GM21619 (cell line): ENCODE data around the gene ZDHHC19.
"Not testable (repeated sequence)": the region's sequence is repeated elsewhere in the genome, so short reads cannot be mapped to it uniquely, and the experiment has no call there.

Source experiments
- ATAC-seq: cut with Tn5 transposase; IDR thresholded peaks from one replicate; pipeline ENCODE4 v1.9.1; 2021; ENCODE audit not compliant: unreplicated experiment

ZDHHC19 gene

DNA sequence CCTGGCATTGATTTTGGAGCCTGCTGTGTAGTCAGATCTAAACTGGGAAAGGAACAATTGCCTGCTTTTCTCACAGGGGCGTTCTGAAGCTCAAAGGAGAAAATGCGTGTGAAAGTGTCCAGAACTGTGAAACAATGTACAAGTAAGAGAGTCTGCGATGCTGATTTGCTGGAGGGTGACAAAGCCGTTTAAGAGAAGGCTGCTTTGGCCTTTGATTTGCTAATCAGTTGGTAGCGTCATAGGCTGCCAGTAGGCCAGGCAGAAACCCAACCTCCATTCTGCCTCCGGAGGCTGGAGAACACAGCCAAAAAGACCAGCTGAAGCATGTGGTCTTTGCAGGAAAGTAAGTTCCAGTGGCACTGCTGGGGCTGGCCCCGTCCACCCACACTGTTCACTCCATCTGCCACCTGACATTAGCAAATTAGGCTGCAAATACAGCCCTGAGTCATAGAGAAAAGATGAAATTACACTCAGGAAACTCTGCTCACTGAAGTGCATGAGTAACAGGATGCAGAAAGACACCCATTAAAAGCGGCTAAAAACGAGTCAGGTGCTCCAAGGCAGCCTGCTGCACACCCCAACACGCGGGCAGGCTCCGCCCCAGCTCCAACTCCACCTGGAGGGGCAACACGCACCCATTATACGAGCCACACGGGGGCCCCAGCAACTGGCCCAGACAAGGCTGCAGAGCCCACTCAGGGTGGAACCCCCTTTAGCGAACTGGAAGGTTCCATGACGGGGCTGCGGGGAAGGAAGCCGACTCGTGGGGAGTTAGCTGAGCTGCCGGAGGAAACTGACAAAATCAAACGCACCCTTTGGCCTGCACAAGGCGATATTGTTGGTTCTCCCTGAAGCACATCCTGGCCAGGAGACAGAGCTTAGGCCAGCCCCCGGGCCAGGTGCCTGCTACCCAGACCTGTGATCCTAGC, 31.6 kb downstream of the ZDHHC19 start:
- ATAC-seq = peak; percentile 71

DNA sequence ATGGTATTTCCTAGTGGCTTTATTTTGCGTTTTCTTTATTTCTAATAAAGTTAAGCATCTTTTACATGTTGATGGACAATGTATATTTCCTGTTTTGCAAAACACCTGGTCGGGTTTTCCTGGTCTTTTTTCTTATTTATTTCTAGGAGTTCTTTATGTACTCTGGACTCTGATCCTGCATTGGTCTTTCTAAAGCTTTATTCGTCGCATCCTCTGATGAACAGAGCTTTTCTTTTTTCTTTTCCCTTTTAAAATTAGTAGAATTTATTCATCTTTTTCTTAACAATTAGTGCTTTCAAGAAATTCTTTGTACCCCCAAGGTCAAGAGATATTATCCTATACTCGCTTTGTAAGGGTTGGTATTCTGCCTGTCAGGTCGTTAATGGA, 32.2 kb downstream of the ZDHHC19 start:
- no peak for ATAC-seq

DNA sequence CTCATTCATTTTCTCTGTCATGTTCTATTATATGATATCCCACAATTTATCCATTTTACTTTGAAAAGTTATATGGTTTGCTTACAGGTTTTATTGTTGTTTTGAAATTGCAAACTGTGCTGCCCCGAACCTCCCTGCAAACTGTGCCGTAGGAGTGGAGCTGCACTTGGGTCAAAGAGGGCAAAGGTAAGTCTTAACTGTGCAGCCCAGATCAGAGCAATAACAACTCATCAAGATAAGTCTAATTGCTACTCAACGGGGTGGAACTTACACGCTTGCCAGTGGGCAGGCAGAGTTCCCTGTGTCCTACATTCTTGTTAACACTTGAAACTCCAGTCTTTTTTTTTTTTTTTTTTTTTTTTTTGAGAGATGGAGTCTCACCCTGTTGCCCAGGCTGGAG, 33.2 kb downstream of the ZDHHC19 start:
- no peak for ATAC-seq

DNA sequence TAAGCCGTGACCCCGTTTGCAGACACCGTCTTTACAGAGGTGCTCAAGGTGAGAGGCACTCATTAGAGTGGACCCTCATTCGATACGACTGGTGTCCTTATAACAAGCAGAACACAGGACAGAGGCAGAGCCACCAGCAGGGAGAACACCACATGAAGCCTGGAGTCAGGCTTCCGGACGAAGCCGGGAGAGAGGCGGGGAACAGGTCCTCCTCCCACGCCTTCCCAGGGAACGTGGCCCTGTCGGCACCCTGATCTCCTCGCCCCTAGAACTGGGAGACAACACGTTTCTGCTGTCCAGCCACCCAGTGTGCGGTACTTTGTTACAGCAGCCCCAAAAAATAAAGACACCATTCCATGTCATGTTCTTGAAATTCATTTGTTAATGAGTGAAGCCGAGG, 33.6 kb downstream of the ZDHHC19 start:
- ATAC-seq = no peak

DNA sequence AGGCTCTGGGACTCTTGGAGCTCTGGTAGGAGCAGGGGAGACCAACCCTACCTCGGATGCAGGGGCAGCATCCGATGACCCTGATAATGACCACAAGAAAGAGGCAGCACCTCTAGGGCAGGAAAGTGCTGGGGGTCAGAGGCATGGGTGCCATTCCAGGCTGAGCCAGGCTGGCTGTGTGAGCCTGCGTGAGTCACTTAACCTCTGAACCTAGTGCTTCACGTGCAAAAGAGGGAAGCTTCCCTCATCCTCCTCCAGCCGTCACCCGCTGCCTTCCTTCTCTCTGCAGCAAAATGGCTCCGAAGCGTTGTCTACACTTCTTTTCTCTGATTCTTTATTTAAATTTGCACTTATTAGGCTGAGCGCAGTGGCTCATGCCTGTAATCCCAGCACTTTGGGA, 35.5 kb downstream of the ZDHHC19 start:
- no peak for ATAC-seq

DNA sequence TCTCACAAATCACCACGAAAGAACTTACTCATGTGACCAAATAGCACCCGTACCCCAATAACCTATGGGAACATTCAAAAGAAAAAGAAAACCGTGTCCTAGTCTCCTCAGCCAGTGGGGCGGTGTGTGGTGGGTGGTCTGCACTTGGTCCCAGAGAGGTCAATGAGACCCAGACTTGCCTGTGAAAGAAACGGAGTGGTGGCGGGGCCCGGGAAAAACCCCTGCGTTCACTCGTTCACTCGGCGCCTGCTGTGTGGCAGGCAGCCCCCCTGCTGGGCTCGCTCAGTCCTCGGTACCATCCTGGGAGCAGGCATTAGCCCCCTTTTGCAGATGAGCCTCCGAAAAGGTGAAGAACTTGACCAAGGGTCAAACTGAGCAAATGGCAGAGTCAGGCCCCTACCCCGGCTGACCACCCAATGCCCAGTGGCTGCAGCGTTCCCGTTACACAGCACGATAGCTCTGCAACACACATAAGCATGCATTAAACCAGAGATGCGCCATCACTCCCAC, 36.0 kb downstream of the ZDHHC19 start:
- ATAC-seq = no peak

DNA sequence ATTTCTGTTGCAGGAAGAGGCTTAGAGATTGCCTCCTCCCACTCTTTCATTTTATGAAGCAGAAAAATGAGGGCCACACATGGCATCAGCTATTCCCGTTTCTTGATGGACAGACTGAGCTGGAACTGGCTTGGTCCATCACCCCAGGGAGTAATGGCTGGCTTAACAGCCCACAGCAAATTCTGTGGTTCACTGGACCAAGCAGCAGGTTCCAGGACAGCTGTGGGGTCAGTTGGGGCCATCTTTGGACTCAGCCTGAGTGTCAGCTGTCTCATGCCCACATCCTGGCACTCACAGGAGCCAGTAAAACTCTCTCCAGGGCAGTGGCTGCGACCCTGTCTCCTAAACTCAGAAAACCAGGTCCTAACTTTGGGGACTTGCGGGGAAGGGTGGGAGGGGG, 36.5 kb downstream of the ZDHHC19 start:
- no peak for ATAC-seq

DNA sequence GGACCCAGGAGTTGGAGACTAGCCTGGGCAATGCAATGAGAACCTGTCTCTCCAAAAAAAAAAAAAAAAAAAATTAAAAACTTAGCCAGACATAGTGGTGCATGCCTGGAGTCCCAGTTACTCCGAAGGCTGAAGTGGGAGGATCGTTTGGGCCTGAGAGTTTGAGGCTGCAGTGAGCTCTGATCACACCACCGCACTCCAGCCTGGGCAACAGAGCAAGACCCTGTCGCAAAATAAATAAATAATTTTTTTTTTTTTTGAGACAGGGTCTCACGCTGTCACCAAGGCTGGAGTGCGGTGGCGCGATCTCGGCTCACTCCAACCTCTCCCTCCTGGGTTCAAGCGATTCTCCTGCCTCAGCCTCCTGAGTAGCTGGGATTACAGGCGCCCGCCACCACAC, 40.9 kb downstream of the ZDHHC19 start:
- not testable (repeated sequence) for ATAC-seq

DNA sequence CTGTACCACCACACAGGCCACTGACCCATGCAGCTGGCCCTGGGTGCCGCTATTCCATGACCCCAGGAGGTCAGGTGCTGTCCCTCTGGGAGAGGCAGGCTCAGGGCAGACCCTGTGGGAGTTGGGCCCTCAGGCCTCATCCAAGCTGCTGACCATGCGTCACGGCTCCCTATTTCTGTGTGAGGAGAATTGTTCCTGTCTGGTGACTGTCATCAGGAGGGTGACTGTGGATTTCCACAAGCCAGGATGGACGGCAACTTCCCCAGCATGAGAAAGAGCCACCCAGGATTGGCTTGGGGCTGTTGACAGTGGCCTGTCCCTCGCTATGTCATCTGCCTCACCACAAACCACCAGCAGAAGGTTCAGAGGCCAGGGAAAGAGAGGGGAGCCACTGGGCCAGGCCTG, 41.4 kb downstream of the ZDHHC19 start:
- ATAC-seq = no peak

DNA sequence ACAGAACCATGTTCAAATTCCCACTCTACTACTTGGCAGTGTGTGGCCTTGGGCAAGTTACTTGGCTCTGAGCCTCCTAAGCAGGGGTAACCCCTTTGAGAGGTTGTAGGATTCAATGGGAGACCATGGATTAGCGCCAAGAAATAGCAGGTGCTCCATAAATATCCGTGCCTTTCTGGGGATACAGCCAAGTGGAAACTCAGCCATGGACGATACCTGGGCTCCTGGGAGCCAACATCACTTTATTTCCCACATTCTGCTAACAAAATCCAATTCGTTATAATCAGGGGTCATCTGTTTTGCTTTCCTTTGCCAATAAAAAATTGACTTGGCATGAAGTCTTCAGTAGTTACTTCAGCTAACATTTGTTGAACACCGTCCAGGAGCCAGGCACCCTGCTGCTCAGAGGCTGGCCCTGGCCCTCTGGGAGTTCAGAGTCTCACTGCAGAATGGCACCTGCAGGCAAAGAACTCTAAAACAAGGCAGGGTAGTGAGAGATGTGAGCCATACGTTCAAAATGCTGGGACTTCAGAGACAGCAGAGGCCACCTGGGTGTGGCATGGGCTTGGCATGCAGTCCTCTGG, 42.3 kb downstream of the ZDHHC19 start:
- no peak for ATAC-seq

DNA sequence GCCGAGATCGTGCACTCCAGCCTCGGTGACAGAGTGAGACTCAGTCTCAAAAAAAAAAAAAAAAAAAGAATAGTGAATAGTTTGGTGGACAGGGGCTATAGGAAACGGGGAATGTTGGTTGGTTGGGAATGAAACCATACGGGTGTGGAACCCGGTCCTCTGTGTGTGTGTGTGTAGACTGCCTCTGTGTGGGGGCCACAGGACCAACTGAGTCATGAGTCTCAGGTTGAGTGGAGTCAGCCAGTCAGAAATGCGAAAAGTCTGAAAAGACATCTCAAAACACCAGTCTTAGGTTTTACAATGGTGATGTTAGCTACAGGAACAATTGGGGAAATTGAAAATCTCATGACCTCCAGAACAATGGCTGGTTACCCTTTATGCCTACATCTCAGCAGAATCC, 44.5 kb downstream of the ZDHHC19 start:
- no peak for ATAC-seq

DNA sequence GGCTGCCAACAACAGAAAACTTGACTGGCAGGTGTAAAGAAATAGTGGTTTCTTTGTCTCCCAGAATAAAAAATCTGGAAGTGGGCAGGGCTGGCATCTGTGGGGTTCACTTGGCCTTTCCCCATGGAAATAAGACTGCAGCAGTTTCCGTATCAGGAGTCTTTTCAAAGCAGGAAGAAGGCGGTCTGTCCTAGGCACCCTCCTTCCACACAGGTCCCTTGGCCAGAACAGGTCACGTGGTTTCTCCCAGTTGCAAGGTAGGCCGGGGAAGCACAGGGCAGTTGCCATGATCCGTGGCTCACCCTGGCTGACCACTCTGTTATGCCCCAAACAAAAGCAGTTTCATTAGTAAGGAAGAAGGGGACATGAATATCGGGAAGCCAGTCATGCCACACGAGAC, 45.4 kb downstream of the ZDHHC19 start:
- ATAC-seq = no peak

DNA sequence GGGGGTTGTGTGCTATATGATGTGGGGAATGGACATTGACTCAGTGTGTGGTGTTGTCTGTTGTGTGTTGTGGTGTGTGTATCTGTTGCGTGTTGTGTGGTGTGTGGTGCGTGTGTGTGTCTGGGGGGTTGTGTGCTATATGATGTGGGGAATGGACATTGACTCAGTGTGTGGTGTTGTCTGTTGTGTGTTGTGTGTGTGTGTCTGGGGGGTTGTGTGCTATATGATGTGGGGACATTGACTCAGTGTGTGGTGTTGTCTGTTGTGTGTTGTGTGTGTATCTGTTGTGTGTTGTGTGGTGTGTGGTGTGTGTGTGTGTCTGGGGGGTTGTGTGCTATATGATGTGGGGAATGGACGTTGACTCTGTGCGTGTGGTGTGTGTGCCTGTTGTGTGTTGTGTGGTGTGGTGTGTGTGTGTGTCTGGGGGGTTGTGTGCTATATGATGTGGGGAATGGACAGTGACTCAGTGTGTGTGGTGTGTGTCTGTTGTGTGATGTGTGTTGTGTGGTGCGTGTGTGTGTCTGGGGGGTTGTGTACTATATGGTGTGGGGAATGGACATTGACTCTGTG, 46.1 kb downstream of the ZDHHC19 start:
- ATAC-seq = not testable (repeated sequence)

DNA sequence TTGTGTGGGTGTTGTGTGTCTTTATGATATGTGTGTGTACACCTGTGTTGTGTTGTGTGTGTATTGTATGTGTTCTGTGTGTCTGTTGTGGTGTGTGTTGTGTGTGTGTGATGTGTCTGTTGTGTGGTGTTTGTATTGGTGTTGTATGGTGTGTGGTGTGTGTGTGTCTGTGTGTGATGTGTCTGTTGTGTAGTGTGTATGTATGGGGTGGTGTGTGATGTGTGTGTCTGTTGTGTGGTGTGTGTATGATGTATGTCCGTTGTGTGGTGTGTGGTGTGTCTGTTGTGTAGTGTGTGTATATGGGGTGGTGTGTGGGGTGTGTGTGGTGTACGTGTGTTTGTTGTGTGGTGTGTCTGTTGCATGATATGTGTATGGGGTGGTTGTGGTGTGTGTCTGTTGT, 46.6 kb downstream of the ZDHHC19 start:
- ATAC-seq = no peak

DNA sequence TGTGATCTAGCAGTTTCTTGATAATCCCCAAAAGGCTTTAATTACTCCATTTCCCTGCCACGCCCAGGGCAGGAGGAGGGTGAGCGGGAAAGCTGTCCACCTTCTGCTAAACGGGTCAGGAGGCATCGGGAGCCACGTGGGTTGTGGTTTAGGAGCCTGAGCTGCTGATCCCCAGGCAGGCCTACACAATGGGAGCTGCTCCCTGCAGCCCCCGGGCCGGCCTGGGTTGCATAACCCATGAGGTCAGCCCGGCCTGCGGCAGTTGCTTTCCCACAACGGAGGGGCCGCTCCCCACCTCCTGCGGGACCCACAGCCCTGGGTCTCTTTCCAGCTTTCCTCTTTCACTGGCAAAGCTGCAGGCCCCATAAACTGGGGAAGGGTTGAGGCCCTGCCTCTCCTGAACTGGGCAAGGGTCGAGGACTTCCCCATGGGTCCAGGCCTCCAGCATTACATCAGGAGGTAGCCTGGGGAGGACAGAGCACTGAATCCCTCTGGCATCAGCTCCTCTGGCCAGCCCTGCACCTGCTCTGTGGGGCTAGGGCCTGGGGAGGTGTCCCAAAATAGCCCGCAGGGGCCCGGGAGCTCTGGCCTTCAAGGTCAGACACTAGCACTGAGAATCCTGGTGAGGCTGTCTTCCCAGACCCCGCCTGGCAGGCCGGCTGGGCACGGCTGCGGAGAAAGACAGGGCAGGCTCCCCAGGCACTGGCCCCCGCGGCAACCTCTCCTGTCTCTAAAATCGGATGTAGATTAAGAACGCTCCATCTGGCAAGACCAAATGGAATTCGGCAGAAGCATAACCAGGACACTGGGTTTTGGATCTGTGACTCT, 47.3 kb downstream of the ZDHHC19 start:
- ATAC-seq = no peak

DNA sequence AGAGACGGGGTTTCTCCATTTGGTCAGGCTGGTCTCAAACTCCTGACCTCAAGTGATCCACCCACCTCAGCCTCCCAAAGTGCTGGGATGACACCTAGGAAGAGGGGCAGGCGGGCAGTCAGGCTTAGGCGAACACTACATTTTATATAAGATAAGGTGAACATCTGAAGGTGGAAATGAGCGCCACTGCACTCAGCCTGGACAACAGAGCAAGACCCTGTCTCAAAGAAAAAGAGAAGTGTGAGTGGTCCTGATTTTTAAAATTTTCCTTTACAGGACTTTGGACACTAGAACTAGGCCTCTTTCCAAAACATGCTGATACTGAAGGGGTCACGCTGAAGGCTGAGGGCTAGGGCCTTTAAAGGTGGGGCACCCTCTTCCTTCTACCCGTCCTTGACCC, 48.0 kb downstream of the ZDHHC19 start:
- ATAC-seq = no peak

DNA sequence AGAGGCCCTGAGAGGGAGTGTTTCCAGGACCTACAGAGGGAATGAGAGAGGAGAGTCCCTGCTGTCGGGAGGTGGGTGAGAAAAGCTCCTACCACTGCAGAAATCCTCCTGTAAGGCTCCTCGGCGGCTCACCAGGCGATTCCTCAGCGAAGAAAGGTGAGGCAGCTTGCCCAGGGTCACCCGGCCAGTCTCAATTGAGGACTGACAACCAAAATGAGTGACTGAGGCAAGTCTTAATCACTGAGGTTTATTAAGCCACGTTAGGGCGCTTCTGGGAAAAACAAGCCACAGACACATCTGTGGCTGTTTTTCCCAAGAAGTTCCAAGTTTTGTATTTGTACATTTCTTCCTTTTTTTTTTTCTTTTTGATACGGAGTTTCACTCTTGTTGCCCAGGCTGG, 48.5 kb downstream of the ZDHHC19 start:
- no peak for ATAC-seq

DNA sequence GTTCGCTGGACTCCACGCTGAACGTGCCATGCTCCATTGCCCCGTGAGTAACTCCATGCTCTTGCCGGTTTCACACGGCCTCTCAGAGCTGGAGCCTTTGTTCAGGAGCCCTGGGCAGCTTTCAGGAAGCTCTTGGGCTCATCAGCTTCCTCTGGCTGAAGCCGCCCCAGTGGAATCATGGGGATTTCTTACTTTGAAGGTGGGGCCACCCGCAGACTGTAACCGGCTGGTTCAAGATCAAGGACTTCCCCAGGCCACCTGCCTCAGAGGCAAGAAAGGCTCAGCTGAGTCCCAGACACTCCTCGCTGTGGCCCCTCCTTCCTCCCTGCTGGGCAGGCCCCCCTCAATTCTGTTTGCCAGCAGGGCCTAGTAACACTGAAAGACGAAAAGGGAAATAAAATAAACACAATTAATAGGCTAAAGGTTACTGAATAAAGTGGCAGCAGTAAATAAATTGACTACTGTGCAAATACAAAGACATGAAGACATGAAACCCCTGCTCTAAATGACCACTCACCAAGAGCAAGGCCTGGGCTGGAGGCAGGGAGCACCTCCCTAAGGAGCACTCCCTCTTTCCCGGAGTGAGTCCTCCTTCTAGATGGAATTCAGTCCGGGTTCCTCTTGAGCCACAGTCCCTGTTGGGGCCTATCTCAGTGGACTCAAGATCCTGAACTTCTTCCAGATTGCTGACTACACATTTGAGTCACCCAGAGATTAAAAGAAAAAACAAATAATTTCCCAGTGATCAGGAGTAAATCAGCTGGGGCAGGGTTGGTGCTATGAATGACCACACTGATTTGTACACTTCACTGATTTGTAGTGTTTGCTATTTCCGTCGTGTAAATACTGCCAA, 51.0 kb downstream of the ZDHHC19 start:
- ATAC-seq = peak; percentile 92

DNA sequence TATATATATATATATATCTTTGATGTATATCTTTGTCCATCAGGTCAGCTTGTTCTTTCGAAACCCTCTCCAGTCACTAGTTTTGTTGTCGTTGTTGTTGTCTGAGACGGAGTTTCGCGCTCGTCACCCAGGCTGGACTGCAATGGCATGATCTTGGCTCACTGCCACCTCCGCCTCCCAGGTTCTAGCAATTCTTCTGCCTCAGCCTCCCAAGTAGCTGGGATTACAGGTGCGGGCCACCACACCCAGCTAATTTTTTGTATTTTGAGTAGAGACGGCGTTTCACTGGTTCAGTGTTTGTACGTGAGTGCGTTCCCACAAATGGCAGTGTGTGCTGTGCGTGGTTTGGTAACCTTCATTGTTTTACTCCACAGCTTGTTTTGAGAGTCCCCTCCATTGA, 51.7 kb downstream of the ZDHHC19 start:
- ATAC-seq = no peak

DNA sequence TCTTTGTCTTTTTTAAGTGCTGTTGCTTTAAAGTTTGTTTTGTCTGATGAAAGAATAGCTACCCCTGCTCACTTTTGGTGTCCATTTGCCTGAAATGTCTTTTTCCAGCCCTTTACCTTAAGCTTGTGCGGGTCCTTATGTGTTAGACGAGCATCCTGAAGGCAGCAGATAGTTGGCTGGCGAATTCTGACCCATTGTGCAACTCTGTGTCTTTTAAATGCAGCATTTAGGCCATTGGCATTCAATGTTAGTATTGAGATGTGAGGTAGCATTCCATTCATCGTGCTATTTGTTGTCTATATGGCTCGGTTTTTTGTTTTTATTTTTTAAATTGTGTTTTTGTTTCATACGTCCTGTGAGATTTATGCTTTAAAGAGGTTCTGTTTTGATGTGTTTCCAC, 55.0 kb downstream of the ZDHHC19 start:
- no peak for ATAC-seq
